Loucy (cell line): ENCODE results near the gene HSDL1.

Experiments used
- H2AFZ ChIP-seq: fragments of 200-600 bp; sonication (generic); 2 replicates; pipeline ENCODE4 v1.6.0; 2016; ENCODE audit warnings: antibody characterized with exemption, mild to moderate bottlenecking, low read length, moderate library complexity
- H3F3A ChIP-seq: fragments of 200-600 bp; 2 replicates; pipeline ENCODE4 v1.6.0; 2016; ENCODE audit warnings: antibody characterized with exemption, low read depth, mild to moderate bottlenecking
- H3K27me3 ChIP-seq: fragments of 200-600 bp; sonication (generic); 2 replicates; pipeline ENCODE4 v1.6.1; 2014; ENCODE audit warnings: low read length, mild to moderate bottlenecking; ENCODE audit not compliant: insufficient read depth, poor library complexity, severe bottlenecking
- H3K36me3 ChIP-seq: fragments of 200-600 bp; sonication (generic); 2 replicates; pipeline ENCODE4 v1.6.1; 2016; ENCODE audit warnings: low read length; ENCODE audit not compliant: insufficient read depth
- H3K4me1 ChIP-seq: fragments of 200-600 bp; sonication (generic); 2 replicates; pipeline ENCODE4 v1.5.1; 2014; ENCODE audit warnings: low read length, mild to moderate bottlenecking; ENCODE audit not compliant: insufficient read depth, poor library complexity, severe bottlenecking
- H3K4me2 ChIP-seq: fragments of 200-600 bp; sonication (generic); 2 replicates; pipeline ENCODE4 v1.6.0; 2014; ENCODE audit warnings: antibody characterized with exemption, low read length, low read depth, mild to moderate bottlenecking; ENCODE audit not compliant: poor library complexity, severe bottlenecking
- H3K4me3 ChIP-seq: fragments of 200-600 bp; sonication (generic); 2 replicates; pipeline ENCODE4 v1.5.1; 2014; ENCODE audit warnings: low read length, mild to moderate bottlenecking, mixed read lengths; ENCODE audit not compliant: poor library complexity, severe bottlenecking
- H3K79me2 ChIP-seq: fragments of 200-600 bp; sonication (generic); 2 replicates; pipeline ENCODE4 v1.6.1; 2014; ENCODE audit warnings: low read length; ENCODE audit not compliant: insufficient read depth
- H3K9ac ChIP-seq: fragments of 200-600 bp; sonication (generic); 2 replicates; pipeline ENCODE4 v1.6.0; 2014; ENCODE audit warnings: mild to moderate bottlenecking, low read depth, low read length, moderate library complexity; ENCODE audit not compliant: poor library complexity, severe bottlenecking
- H3K9me2 ChIP-seq: fragments of 200-600 bp; sonication (generic); replicated peaks from 2 replicates; pipeline ENCODE4 v1.6.1; 2016; ENCODE audit warnings: low read depth, low read length, mixed read lengths
- H3K9me3 ChIP-seq: fragments of 200-600 bp; sonication (generic); 2 replicates; pipeline ENCODE4 v1.6.1; 2014; ENCODE audit warnings: mild to moderate bottlenecking, antibody characterized with exemption, low read length, low read depth; ENCODE audit not compliant: insufficient read depth
- H4K20me1 ChIP-seq: fragments of 200-600 bp; sonication (generic); 2 replicates; pipeline ENCODE4 v1.6.0; 2014; ENCODE audit warnings: antibody characterized with exemption, low read length, mild to moderate bottlenecking; ENCODE audit not compliant: insufficient read depth, poor library complexity, severe bottlenecking
- CTCF ChIP-seq: fragments of 200-600 bp; sonication (generic); conservative IDR thresholded peaks from 2 replicates; pipeline ENCODE4 v1.5.1; 2014; ENCODE audit warnings: mild to moderate bottlenecking, antibody characterized with exemption, low read length
- EZH2phosphoT487 ChIP-seq: fragments of 200-600 bp; IDR thresholded peaks from 2 replicates; pipeline ENCODE4 v1.6.1; 2018; ENCODE audit warnings: antibody characterized with exemption, mild to moderate bottlenecking, moderate library complexity, borderline replicate concordance

The HSDL1 gene

GRCh38 chr16:84143784-84144199, 1.2 kb downstream of the HSDL1 start:
- peaks cover 34% of the 10 kb centered on the region for H3K4me1 ChIP-seq
- no peaks in the 10 kb centered on the region; the same call in 1 of the 2 replicates for H3F3A ChIP-seq
- H3K9me3 ChIP-seq = no peaks in the 10 kb centered on the region
- no peak overlapping the region for H2AFZ ChIP-seq
- peaks cover 53% of the 10 kb centered on the region for H3K79me2 ChIP-seq
- TF ChIP-seq CTCF = no peak
- TF ChIP-seq EZH2phosphoT487 = no peak
- H3K9me2 ChIP-seq = no peaks in the 10 kb centered on the region
- no peaks in the 10 kb centered on the region for H3K27me3 ChIP-seq
- H3K36me3 ChIP-seq = no peaks in the 10 kb centered on the region
- peak overlapping the region; percentile 79 for H3K9ac ChIP-seq
- peak overlapping the region; percentile 82 for H3K4me3 ChIP-seq
- H4K20me1 ChIP-seq = peaks cover 16% of the 10 kb centered on the region
- H3K4me2 ChIP-seq = peak overlapping the region; percentile 89

- H3K27me3 ChIP-seq = no peaks in the 10 kb centered on the region
Observed at GRCh38 chr16:84143081-84143480, 1.9 kb downstream of the HSDL1 start.

GRCh38 chr16:84141143-84141670, 3.8 kb downstream of the HSDL1 start:
- Histone ChIP-seq H3K9me2 (no peaks in the 10 kb centered on the region), H3K9ac (no peak overlapping the region), H3F3A (no peaks in the 10 kb centered on the region; the same call in 1 of the 2 replicates), H3K36me3 (no peaks in the 10 kb centered on the region), H3K27me3 (no peaks in the 10 kb centered on the region), H4K20me1 (peaks cover 16% of the 10 kb centered on the region), H3K79me2 (peaks cover 74% of the 10 kb centered on the region), H3K4me3 (no peak overlapping the region), H2AFZ (no peak overlapping the region), H3K9me3 (no peaks in the 10 kb centered on the region), H3K4me2 (peak overlapping the region; percentile 32), H3K4me1 (peaks cover 56% of the 10 kb centered on the region)
- TF ChIP-seq EZH2phosphoT487 = no peak
- TF ChIP-seq CTCF = peak; percentile 68

More at GRCh38 chr16:84143081-84143480, 1.9 kb downstream of the HSDL1 start:
- peaks cover 16% of the 10 kb centered on the region for H4K20me1 ChIP-seq
- H3K9ac ChIP-seq = peak overlapping the region; percentile 79
- H2AFZ ChIP-seq = no peak overlapping the region
- peaks cover 56% of the 10 kb centered on the region for H3K79me2 ChIP-seq
- H3K36me3 ChIP-seq = no peaks in the 10 kb centered on the region
- H3K4me2 ChIP-seq = peak overlapping the region; percentile 89
- H3K9me2 ChIP-seq = no peaks in the 10 kb centered on the region
- no peaks in the 10 kb centered on the region for H3K9me3 ChIP-seq
- TF ChIP-seq EZH2phosphoT487 = no peak
- H3K4me1 ChIP-seq = peaks cover 37% of the 10 kb centered on the region
- peak overlapping the region; percentile 82 for H3K4me3 ChIP-seq
- H3F3A ChIP-seq = no peaks in the 10 kb centered on the region; the same call in 1 of the 2 replicates
